Activated T-cell treated with anti-CD3 and anti-CD28 coated beads, Interleukin-2, amount 50 U/mL, for 1 hour (primary cell): Measurements from ENCODE around the gene DNAAF1.

Experiments
- DNase-seq: peaks from one replicate; pipeline ENCODE4 v3.0.0-alpha.2; 2020

The DNAAF1 gene

GRCh38 chr16:84124257-84125073 lies 20.6 kb upstream of the DNAAF1 start:
- no peak for DNase-seq

- no peak for DNase-seq
Observed at GRCh38 chr16:84131117-84131516, 14.0 kb upstream of the DNAAF1 start.

GRCh38 chr16:84132527-84133285 lies 12.4 kb upstream of the DNAAF1 start:
- no peak for DNase-seq

GRCh38 chr16:84136331-84137125 lies 8.6 kb upstream of the DNAAF1 start:
- no peak for DNase-seq

DNA sequence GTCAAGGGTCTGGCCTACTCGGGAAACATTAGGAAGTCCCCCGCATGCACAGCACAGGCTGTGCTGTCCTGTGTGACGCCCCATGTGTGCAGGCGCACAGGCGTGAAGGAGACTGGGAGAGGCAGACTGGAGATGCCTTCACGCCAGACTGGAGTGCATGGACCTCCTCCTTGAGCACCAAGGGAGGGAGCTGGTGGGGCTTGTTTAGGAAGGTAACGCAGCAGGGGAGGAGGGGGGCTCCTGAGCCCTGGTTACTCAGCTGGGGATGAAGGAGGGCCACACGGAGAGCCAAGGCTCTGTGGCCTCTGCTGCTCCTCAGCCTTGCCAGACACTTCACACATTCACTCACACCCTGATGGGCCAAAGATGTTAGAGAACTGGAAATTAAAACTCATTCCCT lies 7.8 kb upstream of the DNAAF1 start:
- DNase-seq, result no peak

GRCh38 chr16:84137769-84138357 lies 7.2 kb upstream of the DNAAF1 start:
- no peak for DNase-seq

DNA sequence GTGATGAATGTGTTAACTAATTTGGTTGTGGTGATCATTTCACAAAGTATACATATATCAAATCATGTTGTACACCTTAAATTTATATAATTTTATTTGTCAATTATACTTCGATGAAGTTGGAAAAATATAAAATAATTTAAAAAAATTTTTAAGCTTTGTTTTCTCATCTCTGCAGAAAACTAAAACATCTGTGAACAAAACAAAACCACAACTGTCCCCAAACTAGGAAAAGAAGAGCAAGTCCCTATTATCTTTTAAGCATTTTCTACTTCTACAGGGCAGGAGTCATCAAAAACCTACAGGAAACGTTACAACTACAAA lies 6.6 kb upstream of the DNAAF1 start:
- no peak for DNase-seq

DNA sequence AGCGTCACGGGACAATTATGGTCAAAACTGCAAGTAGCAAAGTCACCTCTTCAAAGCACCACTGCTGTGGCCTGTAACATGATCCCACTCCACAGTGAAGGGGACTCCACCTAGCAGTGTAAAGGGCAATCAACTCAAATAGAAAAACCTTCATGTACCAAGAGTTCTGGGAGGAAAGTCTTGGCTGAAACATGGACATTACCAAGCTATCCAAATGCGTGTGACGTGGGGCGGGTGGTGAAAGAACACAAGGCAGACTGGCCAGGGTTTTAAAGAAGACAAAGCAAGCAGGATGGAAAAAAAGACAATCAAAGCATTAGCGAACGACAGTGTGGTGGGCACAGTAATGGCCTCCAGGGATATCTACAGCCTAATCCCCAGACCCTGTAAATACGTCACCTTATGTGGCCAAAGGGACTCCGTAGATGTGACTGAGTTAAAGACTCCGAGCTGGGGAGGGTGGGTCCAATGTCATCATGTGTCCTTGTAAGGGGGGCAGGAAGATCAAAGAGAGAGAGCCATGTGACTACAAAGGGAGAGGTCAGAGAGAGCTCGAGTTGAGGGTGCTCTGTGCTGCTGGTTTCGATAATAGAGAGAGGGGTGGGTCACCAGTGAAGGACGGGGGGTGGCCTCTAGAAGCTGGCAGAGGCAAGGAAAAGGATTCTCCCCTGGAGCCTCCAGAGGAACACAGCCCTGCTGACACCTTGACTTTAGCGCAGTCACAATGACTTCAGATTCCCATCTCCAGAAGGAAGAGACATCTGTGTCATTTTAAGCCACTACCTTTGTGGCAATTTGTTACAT lies 6.1 kb upstream of the DNAAF1 start:
- DNase-seq, result no peak

DNA sequence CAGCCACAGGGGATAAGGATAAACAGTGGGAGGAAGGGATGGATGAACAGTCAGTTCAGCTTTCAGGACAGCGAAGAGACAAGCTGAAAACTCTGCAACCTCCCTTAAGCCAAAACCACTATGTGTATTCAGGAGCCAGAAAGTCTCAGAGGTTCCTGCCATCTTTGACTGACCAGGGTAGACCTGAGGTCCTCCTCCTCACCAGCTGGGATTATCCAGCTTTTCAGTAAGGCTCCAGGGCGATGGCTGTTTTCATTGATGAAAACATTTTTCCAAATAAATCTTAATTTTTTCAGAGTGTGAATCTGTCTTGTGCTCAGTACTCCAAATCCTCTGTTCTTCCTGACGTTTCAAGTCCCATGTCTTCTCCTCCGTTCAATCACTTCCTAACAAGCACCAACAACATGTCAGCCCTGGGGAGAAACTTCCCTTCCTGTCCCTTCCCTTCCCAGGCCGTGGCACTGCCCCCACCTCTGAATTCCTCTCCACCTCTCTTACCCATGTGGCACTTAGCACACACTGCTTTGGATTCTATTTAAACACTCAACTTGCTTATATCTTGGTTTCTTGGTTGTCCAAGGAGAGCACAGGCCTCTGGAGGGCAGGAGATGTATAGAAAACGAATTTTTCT lies 5.4 kb upstream of the DNAAF1 start:
- no peak for DNase-seq

DNA sequence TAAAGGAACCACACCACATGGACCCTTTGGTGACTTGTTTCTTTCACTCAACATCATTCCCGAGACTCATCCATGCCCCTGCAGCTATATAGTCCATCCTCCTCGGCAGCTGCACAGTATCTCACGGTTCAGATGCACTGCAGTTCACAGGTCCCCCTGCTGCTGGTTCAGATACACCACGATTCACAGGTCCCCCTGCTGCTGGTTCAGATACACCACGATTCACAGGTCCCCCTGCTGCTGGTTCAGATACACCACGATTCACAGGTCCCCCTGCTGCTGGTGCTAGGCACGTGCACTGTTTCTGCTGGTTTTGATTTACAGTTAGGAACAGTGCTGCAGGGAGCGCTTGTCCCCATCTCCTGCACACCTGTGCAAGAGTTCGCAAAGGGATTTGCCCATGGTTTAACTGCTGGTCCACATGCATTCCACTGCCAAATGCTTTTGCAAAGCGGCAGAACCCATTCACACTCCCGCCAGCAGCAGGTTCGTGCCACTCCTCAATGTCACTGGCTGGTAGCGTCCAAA lies 3.9 kb upstream of the DNAAF1 start:
- no peak for DNase-seq

DNA sequence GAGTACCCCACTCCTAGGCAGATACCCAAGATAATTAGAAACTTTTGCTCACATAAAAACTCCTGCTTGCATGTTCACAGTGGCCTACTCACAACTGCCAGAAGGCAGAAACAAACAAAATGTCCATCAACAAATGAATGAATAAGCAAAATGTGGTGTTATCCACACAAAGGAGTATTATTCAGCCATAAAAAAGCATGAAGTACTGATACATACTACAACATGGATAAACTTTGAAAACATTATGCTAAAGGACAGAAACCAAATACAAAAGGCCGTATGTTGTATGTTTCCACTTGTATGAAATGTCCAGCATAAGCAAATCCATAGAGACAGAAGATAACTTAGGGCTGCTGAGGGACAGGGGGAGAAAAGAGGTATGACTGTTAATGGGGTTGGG lies 2.0 kb upstream of the DNAAF1 start:
- DNase-seq, result no peak

- DNase-seq, result no peak
Observed at GRCh38 chr16:84143784-84144199, 1.3 kb upstream of the DNAAF1 start.

DNA sequence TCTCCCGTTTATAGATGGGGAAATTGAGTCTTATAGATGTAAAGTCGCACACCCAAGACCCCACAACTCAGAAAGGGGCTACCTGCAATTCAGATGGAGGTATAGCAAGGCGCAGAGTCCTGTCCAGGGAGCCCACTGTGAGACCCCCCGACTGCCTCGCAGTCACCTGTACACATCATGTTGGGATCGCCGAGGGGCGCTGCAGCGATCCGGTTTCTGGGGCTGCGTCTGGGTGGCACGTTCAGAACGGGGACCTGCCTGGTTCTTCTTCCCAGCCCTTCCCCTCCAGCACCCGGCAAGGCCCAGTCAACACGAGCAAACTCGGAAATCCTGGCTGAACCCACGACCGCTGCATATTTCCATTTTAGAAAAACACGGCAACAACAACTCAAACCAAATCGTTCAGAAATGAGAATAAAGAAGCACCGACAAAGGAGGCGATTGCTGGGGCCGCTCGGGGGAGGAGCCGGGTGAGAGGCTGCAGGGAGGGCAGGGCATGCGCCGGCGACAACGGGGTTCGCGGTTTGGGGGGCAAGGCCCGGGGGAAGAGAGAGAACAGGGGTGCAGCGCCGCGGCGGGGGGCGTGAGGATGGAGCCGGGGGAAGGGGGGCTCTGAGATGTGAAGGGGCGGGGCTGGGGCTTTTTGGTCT lies 774 bp upstream of the DNAAF1 start:
- DNase-seq, result peak; percentile 53

GRCh38 chr16:84150926-84151325 lies 5.8 kb downstream of the DNAAF1 start:
- DNase-seq, result no peak

GRCh38 chr16:84153660-84154214 lies 8.6 kb downstream of the DNAAF1 start:
- no peak for DNase-seq

DNA sequence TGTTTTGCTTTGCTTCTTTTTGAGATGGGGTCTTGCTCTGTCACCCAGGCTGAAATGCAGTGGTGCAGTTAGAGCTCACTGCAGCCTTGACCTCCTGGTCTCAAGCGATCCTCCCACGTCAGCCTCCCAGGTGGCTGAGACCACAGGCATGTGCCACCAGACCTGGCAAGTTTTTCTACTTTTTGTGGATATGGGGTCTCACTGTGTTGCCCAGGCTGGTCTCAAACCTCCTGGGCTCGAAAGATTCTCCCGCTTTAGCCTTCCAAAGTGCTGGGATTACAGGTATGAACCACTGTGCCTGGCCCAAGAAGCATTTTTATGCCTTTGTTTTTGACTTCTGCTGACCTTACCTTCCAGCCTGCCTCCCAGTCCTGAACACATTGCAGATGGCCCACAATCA lies 10.1 kb downstream of the DNAAF1 start:
- DNase-seq, result no peak

- DNase-seq, result no peak
Observed at GRCh38 chr16:84155771-84156170, 10.7 kb downstream of the DNAAF1 start.

DNA sequence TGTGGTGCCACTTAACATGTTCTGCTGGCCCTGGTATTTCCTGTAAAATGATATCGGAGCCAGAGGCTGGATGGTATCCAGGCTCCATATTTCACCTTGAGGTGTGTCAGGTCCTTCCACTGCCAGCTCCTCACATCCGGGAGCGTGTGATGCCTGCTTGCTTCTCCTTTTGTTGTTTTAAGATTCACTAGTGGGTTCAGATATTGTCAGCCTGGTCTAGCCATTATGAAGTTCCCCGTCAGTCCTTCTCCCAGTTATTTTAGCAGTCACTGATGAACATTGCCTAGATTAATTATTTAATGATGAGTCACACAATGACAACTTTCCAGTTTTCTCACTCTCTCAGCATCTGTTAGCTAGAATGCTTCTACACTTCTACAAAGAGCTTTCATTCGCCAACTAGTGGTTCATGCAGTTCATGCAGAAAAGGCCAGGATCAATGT lies 11.3 kb downstream of the DNAAF1 start:
- no peak for DNase-seq

- DNase-seq, result no peak
Observed at GRCh38 chr16:84159007-84159406, 13.9 kb downstream of the DNAAF1 start.

DNA sequence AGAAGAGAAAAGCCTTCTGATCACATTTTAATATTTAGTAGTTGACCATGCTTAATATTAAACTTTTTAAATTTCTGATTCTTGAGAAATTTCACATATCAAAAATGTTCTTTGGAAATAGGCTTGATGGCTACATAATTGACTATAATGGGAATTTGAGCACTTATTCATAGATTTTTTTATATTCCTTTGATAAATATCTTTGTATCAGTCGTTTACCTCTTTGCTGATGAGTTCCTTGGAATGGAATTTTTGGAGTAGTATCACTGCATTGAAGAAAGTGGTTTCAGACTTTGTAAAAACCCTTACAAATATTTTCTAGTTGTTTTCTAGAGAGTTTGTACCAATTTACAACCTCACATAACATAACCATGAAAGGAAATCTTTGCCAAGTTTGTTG lies 14.7 kb downstream of the DNAAF1 start:
- DNase-seq, result no peak

DNA sequence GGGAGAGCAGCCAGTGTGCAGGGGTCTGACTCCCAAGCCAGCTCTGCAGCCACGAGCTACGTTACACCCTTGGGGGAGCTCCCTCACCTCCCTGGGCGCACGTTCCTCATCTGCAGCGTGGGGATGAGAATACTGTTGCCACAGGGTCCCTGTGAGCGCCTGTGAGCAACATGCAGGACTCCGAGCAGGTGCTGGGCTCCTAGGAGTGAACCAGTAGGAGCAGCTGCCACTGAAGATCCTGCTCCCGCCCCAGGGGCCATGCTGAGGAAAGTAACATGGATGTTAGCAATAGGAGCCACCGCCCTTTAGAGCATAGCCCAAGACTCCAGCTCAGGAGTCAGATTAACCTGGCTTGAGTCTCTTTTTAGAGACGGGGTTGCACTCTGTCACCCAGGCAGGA lies 15.9 kb downstream of the DNAAF1 start:
- DNase-seq, result no peak
